Prostate gland (tissue), 2 donors: ENCODE results near the gene TBC1D5.

Source experiments
- POLR2A ChIP-seq: fragments of 450-650 bp; IDR thresholded peaks from one replicate; pipeline ENCODE4 v1.6.1; 2016; ENCODE audit warnings: antibody characterized with exemption, mild to moderate bottlenecking
- POLR2AphosphoS5 ChIP-seq: sonication (generic); formaldehyde crosslinking; IDR thresholded peaks from one replicate; pipeline ENCODE4 v1.6.1; 2017; ENCODE audit warnings: antibody characterized with exemption
- TF ChIP-seq, protein P1 (sequence below), 4 experiments: fragments of 200-600 bp in 2 of 4; fragments of 450-650 bp in 2 of 4; sonication (generic) in 2 of 4; IDR thresholded peaks; 1 replicate in 3 of 4; 2 replicates in 1 of 4; pipeline ENCODE4 v1.5.1; 2016 to 2019; ENCODE audit warnings: antibody characterized with exemption in 4 of 4, mild to moderate bottlenecking in 2 of 4, moderate library complexity in 2 of 4

DNA sequence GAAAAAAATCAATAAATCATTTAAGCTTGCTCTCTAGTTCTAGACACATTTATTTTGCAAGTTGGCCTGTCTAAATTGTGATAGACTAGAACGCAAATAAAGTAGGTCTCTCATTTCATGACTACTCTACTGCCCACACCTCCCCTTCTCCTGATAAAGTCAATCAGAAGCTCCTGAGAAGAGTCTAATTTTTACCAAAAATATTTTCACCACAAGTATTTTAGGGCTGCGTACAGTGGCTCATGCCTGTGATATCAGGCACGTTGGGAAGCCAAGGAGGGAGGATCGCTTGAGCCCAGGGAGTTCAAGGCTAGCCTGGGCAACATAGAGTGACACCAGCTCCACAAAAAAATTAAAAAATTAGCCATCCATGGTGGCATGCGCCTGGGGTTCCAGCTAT lies 136.5 kb downstream of the TBC1D5 start:
- TF ChIP-seq POLR2A (no peak), POLR2AphosphoS5 (no peak)
- TF ChIP-seq, protein P1, sequence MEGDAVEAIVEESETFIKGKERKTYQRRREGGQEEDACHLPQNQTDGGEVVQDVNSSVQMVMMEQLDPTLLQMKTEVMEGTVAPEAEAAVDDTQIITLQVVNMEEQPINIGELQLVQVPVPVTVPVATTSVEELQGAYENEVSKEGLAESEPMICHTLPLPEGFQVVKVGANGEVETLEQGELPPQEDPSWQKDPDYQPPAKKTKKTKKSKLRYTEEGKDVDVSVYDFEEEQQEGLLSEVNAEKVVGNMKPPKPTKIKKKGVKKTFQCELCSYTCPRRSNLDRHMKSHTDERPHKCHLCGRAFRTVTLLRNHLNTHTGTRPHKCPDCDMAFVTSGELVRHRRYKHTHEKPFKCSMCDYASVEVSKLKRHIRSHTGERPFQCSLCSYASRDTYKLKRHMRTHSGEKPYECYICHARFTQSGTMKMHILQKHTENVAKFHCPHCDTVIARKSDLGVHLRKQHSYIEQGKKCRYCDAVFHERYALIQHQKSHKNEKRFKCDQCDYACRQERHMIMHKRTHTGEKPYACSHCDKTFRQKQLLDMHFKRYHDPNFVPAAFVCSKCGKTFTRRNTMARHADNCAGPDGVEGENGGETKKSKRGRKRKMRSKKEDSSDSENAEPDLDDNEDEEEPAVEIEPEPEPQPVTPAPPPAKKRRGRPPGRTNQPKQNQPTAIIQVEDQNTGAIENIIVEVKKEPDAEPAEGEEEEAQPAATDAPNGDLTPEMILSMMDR (IDR thresholded peaks at IDR 0.05), result no peak
